ENCODE results near the gene CACHD1. TPM values are rescaled to one million over a fixed set of nuclear protein-coding genes. Genes with fewer than 3 reads are reported as not detected.

Gene CACHD1
- total RNA-seq, 2 experiments from 2014 or later: 0.47 to 0.48 TPM

DNA sequence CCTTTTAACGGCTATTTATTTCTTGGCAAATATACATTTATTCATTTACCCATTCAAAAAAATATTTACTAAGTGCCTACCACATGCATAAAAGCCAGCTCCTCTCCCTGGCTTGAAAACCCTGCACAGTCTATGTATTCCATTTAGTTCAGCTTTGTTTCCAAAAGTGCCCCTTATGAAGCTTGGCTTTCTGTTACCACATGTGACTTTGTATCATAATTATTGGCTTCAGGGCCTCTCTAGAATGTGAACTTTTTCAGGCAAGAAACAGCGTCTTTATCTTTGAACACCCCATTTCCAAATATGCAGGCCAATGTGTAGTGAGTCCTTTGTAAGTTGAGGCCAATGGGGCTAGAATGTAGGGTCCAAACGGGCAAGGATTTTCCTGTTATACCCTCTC lies 69.4 kb downstream of the CACHD1 start:
- Mint-ChIP-seq H3K9me3 (peaks cover 2% of the 10 kb centered on the region), H3K27me3 (no peaks in the 10 kb centered on the region), H3K36me3 (ENCODE audit: low read depth) (peaks cover 6% of the 10 kb centered on the region), H3K4me3 (no peak overlapping the region), H3K27ac (no peak overlapping the region), H3K4me1 (peaks cover 52% of the 10 kb centered on the region)
- ChIA-PET POLR2A (no interaction called here), CTCF (no interaction called here)
- DNase-seq: no peak

DNA sequence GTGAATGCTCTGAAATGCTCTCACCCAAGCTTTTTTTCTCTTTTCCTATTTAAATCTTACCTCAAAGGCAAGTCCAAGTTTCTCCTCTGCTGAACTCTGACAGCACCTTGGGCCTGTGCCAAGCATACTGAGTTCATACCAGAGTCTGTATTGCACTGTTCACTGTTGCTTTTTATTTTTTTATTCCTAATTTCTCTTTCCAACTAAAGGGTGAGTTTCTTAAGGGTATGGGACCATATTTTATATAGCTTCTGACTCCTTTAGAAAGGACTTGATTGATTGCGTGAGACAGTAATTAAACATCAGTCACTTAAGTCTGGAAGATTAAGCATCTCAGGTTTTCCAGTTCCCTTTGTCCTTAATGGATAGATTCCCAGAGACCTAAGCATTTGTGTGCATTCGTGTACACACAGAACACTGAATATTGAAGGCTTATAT lies 69.9 kb downstream of the CACHD1 start:
- no peak for DNase-seq
- Mint-ChIP-seq H3K27me3 (no peaks in the 10 kb centered on the region), H3K9me3 (peaks cover 2% of the 10 kb centered on the region), H3K4me1 (peaks cover 57% of the 10 kb centered on the region), H3K36me3 (ENCODE audit: low read depth) (peaks cover 6% of the 10 kb centered on the region), H3K4me3 (no peak overlapping the region), H3K27ac (no peak overlapping the region)
- POLR2A ChIA-PET: no interaction called here
- CTCF ChIA-PET: no interaction called here

- Mint-ChIP-seq H3K9me3 (peaks cover 2% of the 10 kb centered on the region), H3K4me1 (peaks cover 62% of the 10 kb centered on the region), H3K4me3 (peak overlapping the region; percentile 3), H3K27ac (peak overlapping the region; percentile 32), H3K36me3 (ENCODE audit: low read depth) (peaks cover 6% of the 10 kb centered on the region), H3K27me3 (no peaks in the 10 kb centered on the region)
- ChIA-PET CTCF (interaction anchor here (0.6 kb wide), 1 partner anchor 9 kb away, joined by 4 read pairs; no protein-coding TSS in a partner anchor), POLR2A (no interaction called here)
- DNase-seq: peak; percentile 31
Observed at GRCh38 chr1:64540265-64540791, 70.4 kb downstream of the CACHD1 start.

DNA sequence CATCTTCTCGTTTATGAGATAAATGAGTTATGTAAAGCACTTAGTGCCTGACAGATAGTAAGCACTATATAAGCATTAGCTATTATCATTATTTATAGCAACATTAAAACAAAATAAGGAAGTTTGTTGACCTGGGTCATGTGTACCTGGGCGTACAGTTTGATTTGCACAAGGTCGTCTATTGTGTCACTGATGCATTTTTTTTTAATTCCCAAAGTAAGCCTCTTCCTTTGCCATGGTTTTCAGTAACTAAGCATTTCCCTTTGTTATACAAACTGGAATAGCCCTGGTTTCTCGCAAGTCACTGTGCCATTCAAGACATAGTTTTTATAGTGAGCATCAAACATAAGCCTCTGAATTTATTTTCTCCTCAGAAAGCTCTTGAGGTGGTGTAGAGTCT lies 72.2 kb downstream of the CACHD1 start:
- peaks cover 66% of the 10 kb centered on the region for H3K4me1 Mint-ChIP-seq
- POLR2A ChIA-PET: no interaction called here

GRCh38 chr1:64543831-64544230 lies 73.9 kb downstream of the CACHD1 start:
- CTCF ChIA-PET: no interaction called here
- H3K27me3 Mint-ChIP-seq: no peaks in the 10 kb centered on the region
- H3K27ac Mint-ChIP-seq: no peak overlapping the region
- H3K9me3 Mint-ChIP-seq: peaks cover 2% of the 10 kb centered on the region
- no peak for DNase-seq
- POLR2A ChIA-PET: no interaction called here
- peaks cover 8% of the 10 kb centered on the region for H3K36me3 Mint-ChIP-seq (ENCODE audit: low read depth)
- no peak overlapping the region for H3K4me3 Mint-ChIP-seq
- H3K4me1 Mint-ChIP-seq: peaks cover 59% of the 10 kb centered on the region

More for the DNA sequence above, 72.2 kb downstream of the CACHD1 start:
- peaks cover 8% of the 10 kb centered on the region for H3K36me3 Mint-ChIP-seq (ENCODE audit: low read depth)
- H3K4me3 Mint-ChIP-seq: no peak overlapping the region
- H3K9me3 Mint-ChIP-seq: peaks cover 2% of the 10 kb centered on the region
- DNase-seq: no peak
- no peak overlapping the region for H3K27ac Mint-ChIP-seq
- CTCF ChIA-PET: no interaction called here
- H3K27me3 Mint-ChIP-seq: no peaks in the 10 kb centered on the region

GRCh38 chr1:64545118-64545843 lies 75.4 kb downstream of the CACHD1 start:
- Mint-ChIP-seq H3K4me1 (peaks cover 57% of the 10 kb centered on the region), H3K4me3 (no peak overlapping the region), H3K27ac (peak overlapping the region; percentile 22), H3K27me3 (no peaks in the 10 kb centered on the region), H3K36me3 (ENCODE audit: low read depth) (peaks cover 3% of the 10 kb centered on the region), H3K9me3 (no peaks in the 10 kb centered on the region)
- DNase-seq: peak; percentile 66
- ChIA-PET POLR2A (no interaction called here), CTCF (no interaction called here)

DNA sequence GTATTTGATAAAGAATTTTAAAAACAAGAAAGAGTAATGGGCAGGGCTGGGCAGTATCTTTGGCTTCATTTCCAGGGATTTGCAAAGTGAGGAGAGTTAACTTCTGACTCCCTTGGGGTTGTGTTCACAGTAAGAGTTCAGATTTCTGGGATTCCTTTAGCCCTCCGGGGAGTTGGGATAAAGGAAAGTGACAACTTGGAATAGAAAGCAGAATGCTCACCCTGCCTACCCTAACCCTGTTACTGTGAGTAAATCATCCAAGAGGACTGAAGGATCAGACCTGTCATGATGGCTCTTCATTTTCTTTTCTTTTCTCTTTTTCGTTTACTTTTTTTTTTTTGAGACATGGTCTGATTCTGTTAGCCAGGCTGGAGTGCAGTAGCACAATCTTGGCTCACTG lies 76.1 kb downstream of the CACHD1 start:
- no peak overlapping the region for H3K27ac Mint-ChIP-seq
- no peak overlapping the region for H3K4me3 Mint-ChIP-seq
- H3K9me3 Mint-ChIP-seq: no peaks in the 10 kb centered on the region
- CTCF ChIA-PET: no interaction called here
- no peak for DNase-seq
- H3K4me1 Mint-ChIP-seq: peaks cover 56% of the 10 kb centered on the region
- H3K36me3 Mint-ChIP-seq (ENCODE audit: low read depth): peaks cover 2% of the 10 kb centered on the region
- POLR2A ChIA-PET: no interaction called here
- H3K27me3 Mint-ChIP-seq: no peaks in the 10 kb centered on the region

DNA sequence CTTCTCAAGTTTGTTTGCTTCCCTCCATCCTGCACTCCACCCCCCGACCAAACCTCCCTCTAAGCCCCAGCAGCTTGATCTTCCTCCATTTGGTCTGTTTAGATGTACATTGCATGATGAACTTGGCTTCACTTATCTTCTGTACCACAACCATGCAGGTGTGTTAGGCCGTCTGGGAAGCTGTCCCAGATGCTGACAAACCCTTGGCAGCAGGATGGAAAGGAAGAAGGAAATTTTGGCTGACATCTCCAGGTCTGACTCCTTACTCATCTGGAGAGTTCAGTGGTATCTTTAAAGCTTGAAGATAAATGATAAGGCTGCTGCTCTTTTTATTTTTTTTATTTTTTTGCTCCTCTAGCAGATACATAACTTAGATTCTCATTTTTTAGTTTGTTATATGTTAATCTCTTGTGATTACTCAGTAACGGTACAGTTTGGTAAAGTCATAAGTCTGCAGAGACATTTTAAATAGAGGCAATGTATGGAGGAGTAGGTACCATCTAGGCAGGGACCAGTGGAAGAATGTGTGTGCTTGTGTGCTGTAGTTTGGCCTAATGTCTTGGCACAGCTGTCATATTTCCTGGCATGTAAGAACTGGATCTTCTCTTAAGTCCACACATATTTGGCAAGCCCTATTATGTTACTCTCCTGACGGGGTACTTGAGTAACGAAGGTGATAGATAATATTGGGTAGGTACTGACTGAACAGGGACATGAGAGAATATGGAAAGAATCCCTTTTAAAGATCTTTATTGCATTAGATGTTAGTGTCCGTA lies 79.7 kb downstream of the CACHD1 start:
- H3K4me3 Mint-ChIP-seq: no peak overlapping the region
- no peak for DNase-seq
- POLR2A ChIA-PET: no interaction called here
- no peaks in the 10 kb centered on the region for H3K9me3 Mint-ChIP-seq
- H3K36me3 Mint-ChIP-seq (ENCODE audit: low read depth): peaks cover 2% of the 10 kb centered on the region
- CTCF ChIA-PET: interaction anchor here (0.7 kb wide), 1 partner anchor 9 kb away, joined by 4 read pairs; no protein-coding TSS in a partner anchor
- H3K4me1 Mint-ChIP-seq: peaks cover 49% of the 10 kb centered on the region
- H3K27me3 Mint-ChIP-seq: peaks cover 4% of the 10 kb centered on the region
- H3K27ac Mint-ChIP-seq: no peak overlapping the region

GRCh38 chr1:64550510-64550909 lies 80.6 kb downstream of the CACHD1 start:
- peaks cover 1% of the 10 kb centered on the region for H3K36me3 Mint-ChIP-seq (ENCODE audit: low read depth)
- ChIA-PET POLR2A (no interaction called here), CTCF (no interaction called here)
- no peaks in the 10 kb centered on the region for H3K9me3 Mint-ChIP-seq
- H3K27me3 Mint-ChIP-seq: peaks cover 4% of the 10 kb centered on the region
- H3K27ac Mint-ChIP-seq: peak overlapping the region; percentile 62
- no peak overlapping the region for H3K4me3 Mint-ChIP-seq
- peak; percentile 51 for DNase-seq
- peaks cover 40% of the 10 kb centered on the region for H3K4me1 Mint-ChIP-seq

DNA sequence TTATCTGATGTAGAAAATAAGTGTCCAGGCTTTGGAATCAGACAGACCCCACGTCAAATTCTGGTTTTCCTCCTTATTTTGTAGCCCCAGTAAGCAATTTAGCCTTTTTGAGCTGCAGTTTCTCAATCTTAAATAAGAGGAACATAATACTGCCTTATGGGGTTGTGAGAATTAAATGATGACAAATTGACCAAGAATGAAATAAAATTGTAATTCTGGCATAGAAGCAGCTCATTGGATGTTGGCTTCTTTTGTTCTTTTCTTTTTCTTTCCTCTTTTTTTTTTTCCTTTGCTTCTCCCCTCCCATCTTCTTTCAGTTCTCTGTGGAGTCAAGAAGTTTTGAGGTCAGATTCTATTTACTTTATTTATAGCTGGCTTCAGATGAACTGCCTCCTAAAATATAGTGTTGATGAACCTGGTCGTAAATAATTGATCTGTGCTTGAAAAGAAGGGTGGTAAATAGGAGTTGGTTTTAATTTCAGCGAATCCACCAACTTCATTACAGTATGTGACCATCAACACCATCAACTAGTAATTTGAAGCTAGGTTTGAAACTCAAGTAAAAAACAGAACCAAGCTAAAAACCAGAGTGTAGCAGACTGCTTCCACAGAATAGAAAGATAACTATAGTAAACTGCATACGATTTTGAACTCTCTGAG lies 81.1 kb downstream of the CACHD1 start:
- Mint-ChIP-seq H3K9me3 (no peaks in the 10 kb centered on the region), H3K27me3 (peaks cover 7% of the 10 kb centered on the region), H3K4me3 (no peak overlapping the region), H3K4me1 (peaks cover 40% of the 10 kb centered on the region), H3K27ac (peak overlapping the region; percentile 62), H3K36me3 (ENCODE audit: low read depth) (no peaks in the 10 kb centered on the region)
- no peak for DNase-seq
- CTCF ChIA-PET: no interaction called here
- POLR2A ChIA-PET: no interaction called here

DNA sequence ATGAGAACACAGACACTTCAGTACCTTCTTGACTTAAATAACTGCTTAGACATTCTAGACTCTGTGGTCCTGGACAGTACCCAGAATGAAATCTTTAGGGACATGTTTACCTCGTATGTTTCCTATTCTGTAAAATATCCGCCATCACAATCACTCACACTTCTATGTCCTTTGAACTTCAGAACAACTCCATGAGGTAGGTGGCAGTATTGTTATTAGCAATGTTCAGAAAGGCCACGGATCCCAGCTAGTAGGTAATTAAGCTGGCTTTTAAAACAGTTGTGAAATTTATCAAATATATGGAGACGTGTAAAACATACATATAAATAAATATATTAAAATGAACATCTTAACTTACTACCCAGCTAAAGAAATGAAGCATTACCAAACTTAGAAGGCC lies 83.4 kb downstream of the CACHD1 start:
- H3K36me3 Mint-ChIP-seq (ENCODE audit: low read depth): no peaks in the 10 kb centered on the region
- ChIA-PET CTCF (interaction anchor here (1.4 kb wide), 1 partner anchor 22 kb away, joined by 3 read pairs; no protein-coding TSS in a partner anchor), POLR2A (no interaction called here)
- no peak overlapping the region for H3K4me3 Mint-ChIP-seq
- H3K27me3 Mint-ChIP-seq: peaks cover 7% of the 10 kb centered on the region
- H3K4me1 Mint-ChIP-seq: peaks cover 41% of the 10 kb centered on the region
- H3K27ac Mint-ChIP-seq: no peak overlapping the region
- no peak for DNase-seq
- no peaks in the 10 kb centered on the region for H3K9me3 Mint-ChIP-seq

DNA sequence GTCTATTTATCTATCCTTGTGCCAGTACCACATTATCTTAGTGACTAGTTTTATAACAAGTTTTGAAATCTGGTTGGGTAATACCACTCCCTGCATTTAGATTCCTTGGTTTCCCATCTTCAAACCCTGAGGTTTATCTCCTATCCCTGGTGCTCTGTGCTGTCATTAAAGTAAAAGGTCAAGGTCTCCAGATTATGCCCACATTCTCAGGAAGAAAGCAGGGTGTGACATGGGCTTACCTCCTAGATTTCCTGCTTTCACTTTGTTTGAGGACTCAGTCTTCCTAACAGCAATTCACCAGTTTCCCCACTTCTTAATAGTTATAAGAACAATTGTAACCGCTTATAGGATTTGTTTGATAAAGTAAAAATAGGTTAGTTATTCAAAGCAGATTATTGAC lies 86.0 kb downstream of the CACHD1 start:
- Mint-ChIP-seq H3K9me3 (no peaks in the 10 kb centered on the region), H3K27me3 (peaks cover 11% of the 10 kb centered on the region), H3K4me3 (no peak overlapping the region), H3K4me1 (peaks cover 21% of the 10 kb centered on the region), H3K27ac (no peak overlapping the region), H3K36me3 (ENCODE audit: low read depth) (no peaks in the 10 kb centered on the region)
- ChIA-PET POLR2A (no interaction called here), CTCF (no interaction called here)
- DNase-seq: no peak

GRCh38 chr1:64561993-64562392 lies 92.1 kb downstream of the CACHD1 start:
- POLR2A ChIA-PET: no interaction called here
- CTCF ChIA-PET: no interaction called here
- Mint-ChIP-seq H3K9me3 (peaks cover 2% of the 10 kb centered on the region), H3K4me3 (no peak overlapping the region), H3K36me3 (ENCODE audit: low read depth) (no peaks in the 10 kb centered on the region), H3K4me1 (no peaks in the 10 kb centered on the region), H3K27me3 (peaks cover 5% of the 10 kb centered on the region), H3K27ac (no peak overlapping the region)
- no peak for DNase-seq

All from activated CD4-positive, alpha-beta T cell treated with anti-CD3 and anti-CD28 coated beads, Interleukin-2, amount 10 ng/mL, durations not matched to agents 7 days and 5 days (primary cell).